HG03025 (cell line): Measurements from ENCODE around the gene NCAPD3.
A peak's percentile ranks its signal among the peaks of the same experiment; 100 is the strongest.
"Not testable (repeated sequence)": the region's sequence is repeated elsewhere in the genome, so short reads cannot be mapped to it uniquely, and the experiment has no call there.

Experiments used
- ATAC-seq: cut with Tn5 transposase; IDR thresholded peaks from one replicate; pipeline ENCODE4 v1.9.1; 2021; ENCODE audit warnings: mild to moderate bottlenecking, moderate library complexity; ENCODE audit not compliant: unreplicated experiment, low FRiP score

NCAPD3 gene

GRCh38 chr11:134226806-134227325 is 3.1 kb upstream of the NCAPD3 start:
- no peak for ATAC-seq

DNA sequence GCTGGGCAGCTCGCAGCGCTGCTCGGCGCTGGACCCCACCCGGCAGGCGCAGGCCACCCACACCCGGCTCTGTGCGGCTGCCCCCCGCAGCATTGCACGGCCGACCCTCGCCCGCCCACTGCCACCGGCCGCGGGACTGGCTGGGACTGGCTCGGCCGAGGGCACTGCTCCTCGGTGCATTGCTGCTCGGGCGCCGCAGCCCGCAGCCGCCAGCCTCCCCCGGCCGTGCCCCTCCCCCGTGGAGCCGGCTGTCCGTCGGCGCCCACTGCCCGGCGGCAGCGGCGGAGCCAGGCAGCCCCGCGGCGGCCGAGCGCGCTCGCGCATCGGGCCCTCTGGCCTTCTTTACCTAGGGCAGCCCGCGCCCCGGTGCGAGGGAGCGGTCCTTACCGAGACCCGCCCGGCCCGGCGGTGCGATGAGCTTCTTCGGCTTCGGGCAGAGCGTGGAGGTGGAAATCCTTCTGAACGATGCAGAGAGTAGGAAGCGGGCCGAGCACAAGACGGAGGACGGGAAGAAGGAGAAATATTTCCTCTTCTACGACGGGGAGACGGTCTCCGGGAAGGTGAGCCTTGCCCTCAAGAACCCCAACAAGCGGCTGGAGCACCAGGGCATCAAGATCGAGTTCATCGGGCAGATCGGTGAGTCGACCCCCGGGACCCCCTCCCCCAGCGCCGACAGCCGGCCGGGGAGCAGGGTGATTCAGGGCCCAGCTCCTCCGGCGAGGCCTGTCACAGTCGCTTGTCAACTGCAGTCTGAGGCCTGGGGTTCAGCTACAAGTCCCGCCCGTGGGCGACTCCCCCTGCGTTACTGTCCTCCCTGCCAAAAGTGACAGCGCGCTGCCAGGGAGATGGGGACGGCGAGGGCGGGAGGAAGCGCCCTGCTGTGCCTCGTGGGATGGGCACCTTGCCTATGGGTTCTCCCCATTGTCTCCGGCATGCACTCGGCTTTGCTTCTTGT is 1.2 kb upstream of the NCAPD3 start:
- ATAC-seq = peak; percentile 30

DNA sequence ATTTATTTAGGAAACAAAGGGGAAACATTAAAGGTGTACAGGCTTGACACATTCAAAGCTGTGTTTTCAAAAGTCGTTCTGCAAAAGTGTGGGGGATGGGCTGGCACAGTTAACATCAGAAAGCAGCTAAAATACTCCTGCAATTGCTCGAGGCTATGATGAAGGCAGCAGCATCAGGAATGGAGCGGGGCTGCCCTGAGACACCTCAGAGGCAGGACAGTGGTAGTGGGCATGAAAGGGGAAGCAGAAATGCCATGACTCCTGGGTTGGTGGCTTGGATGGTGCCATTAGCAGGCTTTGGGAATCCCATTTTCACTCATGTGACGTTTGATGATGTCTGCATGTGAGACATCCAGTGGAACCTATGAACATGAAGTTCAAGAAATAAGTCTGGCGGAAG is 646 bp downstream of the NCAPD3 start:
- no peak for ATAC-seq

DNA sequence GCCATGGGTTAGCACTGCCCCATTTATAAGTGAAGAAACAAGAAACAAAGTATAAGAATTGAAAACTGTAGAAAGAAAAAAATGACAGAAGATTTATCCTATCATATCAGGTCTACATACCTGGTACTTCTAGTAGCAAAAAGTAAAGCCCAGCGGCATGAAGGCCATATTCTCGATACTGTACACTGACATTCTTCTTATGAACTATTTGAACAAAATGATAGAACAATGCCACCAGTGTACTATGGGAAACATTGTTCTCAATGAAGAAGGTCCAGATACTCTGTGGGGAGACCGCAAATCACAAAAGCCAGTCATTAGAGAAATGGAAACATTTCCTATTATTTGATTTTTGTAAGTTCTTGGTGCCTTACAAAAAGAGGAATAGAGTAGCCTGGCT is 7.0 kb downstream of the NCAPD3 start:
- no peak for ATAC-seq

GRCh38 chr11:134215836-134216235 is 7.9 kb downstream of the NCAPD3 start:
- ATAC-seq = no peak

- no peak for ATAC-seq
Measured at GRCh38 chr11:134207538-134208239, 16.1 kb downstream of the NCAPD3 start.

GRCh38 chr11:134206185-134206584 is 17.6 kb downstream of the NCAPD3 start:
- ATAC-seq = no peak

DNA sequence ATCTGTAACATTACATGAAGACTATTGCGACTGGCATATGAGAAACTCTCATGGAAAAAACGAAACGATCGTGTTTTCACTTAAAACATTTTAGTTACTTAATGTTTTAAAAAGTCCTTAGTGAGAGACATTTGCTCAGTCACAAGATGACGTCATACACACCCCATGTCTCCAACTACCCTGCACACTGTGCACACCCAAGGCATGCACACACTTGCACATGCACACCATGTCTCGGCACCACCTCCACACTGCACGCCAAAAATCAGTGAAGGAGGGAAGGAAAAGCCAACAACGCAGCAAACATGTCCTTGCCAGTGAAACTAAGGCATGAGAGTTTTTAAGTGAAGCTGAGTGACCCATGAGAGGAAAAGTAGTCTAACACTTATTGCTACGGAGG is 18.0 kb downstream of the NCAPD3 start:
- ATAC-seq = no peak

- no peak for ATAC-seq
Measured at GRCh38 chr11:134202661-134203060, 21.1 kb downstream of the NCAPD3 start.

DNA sequence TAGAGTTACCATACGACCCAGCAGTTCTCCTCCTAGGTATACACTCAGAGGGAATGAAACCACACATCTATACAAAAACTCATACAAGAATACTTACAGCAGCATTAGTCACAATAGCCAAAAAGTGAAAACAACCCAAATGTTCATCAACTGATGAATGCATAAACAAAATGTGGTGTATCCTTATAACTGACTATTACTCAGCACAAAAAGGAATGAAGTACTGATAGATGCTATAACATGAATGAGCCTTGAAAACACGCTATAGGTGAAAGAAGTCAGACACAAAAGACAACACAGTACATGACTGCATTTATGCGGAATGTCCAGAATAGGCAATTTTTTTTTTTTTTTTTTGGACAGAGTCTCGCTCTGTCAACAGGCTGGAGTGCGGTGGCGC is 23.1 kb downstream of the NCAPD3 start:
- ATAC-seq = no peak

- no peak for ATAC-seq
Measured at GRCh38 chr11:134199531-134199930, 24.2 kb downstream of the NCAPD3 start.

- ATAC-seq = no peak
Measured at GRCh38 chr11:134196756-134197155, 27.0 kb downstream of the NCAPD3 start.

GRCh38 chr11:134188092-134188491 is 35.7 kb downstream of the NCAPD3 start:
- not testable (repeated sequence) for ATAC-seq

GRCh38 chr11:134181707-134182106 is 42.1 kb downstream of the NCAPD3 start:
- ATAC-seq = no peak

DNA sequence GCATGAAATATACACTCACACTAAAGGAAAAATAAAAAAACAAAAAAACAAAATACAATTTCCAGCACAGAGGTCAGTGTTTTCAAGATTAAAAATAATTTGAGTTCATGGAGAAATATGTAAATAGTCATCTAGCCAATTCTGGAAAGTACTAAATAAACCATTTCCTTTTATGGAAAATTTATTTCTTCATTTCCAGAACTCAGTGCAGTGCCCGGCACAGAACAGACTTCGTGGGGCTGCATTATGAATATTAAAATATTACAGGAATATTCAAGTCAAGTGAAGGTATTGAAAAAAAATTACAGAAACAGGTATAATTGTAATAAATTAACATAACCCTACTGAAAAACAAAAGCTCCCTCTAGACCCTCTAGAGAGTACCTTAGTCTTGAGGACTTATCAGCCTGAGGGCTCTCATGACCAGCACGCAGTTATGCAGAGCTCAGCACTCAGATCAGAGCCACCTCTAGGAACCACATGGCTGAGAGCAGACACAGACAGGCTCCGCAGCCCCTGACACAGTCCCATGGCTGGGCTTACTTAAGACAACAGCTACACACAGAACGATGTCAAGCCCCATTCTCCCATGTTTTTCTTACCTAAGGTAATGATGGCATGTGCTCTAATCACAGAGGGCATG is 45.6 kb downstream of the NCAPD3 start:
- no peak for ATAC-seq

DNA sequence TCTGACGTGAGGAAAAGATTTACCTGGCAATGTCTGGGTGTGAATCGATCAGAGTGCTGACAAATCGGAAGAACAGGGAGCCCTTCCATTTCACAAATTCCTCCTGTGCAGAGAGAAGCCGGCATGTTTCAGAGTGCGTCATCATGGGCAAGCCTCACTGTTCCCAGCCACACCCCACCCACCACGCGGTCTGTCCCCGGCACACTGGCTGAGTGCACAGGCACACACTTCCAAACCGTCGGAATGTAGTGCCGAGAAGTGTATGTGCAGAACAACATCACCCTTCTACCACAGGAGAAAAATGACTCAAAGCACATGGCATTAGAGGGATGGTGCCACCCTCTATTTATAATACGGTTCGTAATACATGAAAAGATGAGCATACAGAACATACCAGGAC is 47.5 kb downstream of the NCAPD3 start:
- ATAC-seq = no peak

- ATAC-seq = no peak
Measured at GRCh38 chr11:134173296-134173695, 50.5 kb downstream of the NCAPD3 start.

- ATAC-seq = no peak
Measured at GRCh38 chr11:134171951-134172350, 51.8 kb downstream of the NCAPD3 start.

DNA sequence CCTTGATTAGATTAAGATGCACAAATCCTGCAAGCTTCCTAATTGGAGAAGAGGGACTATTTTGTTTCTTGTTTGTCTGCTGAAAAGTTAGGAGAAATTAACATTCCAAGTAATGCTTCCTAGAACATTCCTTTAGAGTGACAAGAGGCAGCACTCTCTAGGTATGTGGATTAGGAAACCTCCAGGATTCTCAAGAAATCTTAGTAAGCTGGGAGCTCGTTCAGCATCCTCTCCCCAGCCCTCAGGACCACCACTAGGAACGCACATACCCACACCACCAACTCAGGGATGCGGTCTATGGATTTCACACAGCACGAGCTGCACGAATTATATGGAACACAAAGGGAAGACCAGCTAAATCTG is 52.9 kb downstream of the NCAPD3 start:
- no peak for ATAC-seq

GRCh38 chr11:134170177-134170918 is 53.4 kb downstream of the NCAPD3 start:
- no peak for ATAC-seq
